HG03565 (cell line): Measurements from ENCODE around the gene MSRB1.

Source experiments
- ATAC-seq: cut with Tn5 transposase; IDR thresholded peaks from one replicate; pipeline ENCODE4 v1.9.1; 2021; ENCODE audit warnings: mild to moderate bottlenecking, moderate library complexity; ENCODE audit not compliant: unreplicated experiment

The MSRB1 gene

GRCh38 chr16:1918351-1919326, 24.4 kb downstream of the MSRB1 start, which contains the start of gene HS3ST6:
Gene HS3ST6, minus strand, starts transcription at chr16:1918415. Its CDS starts 92 bp downstream, at chr16:1918323.
- ATAC-seq: no peak

- no peak for ATAC-seq
Observed at GRCh38 chr16:1917665-1918350, 25.2 kb downstream of the MSRB1 start.

GRCh38 chr16:1917056-1917664, 25.8 kb downstream of the MSRB1 start:
- ATAC-seq: no peak

- ATAC-seq: no peak
Observed at GRCh38 chr16:1916640-1916990, 26.4 kb downstream of the MSRB1 start.

- ATAC-seq: no peak
Observed at GRCh38 chr16:1915732-1916639, 27.0 kb downstream of the MSRB1 start.

- no peak for ATAC-seq
Observed at GRCh38 chr16:1914988-1915387, 28.0 kb downstream of the MSRB1 start.

- no peak for ATAC-seq
Observed at GRCh38 chr16:1914084-1914608, 28.9 kb downstream of the MSRB1 start.

- ATAC-seq: no peak
Observed at GRCh38 chr16:1913327-1914083, 29.5 kb downstream of the MSRB1 start.

GRCh38 chr16:1912215-1912543, 30.8 kb downstream of the MSRB1 start:
- no peak for ATAC-seq

GRCh38 chr16:1911467-1912214, 31.4 kb downstream of the MSRB1 start:
- no peak for ATAC-seq

GRCh38 chr16:1909561-1910231, 33.3 kb downstream of the MSRB1 start:
- ATAC-seq: no peak

GRCh38 chr16:1908983-1909382, 34.0 kb downstream of the MSRB1 start:
- ATAC-seq: no peak

GRCh38 chr16:1908184-1908583, 34.8 kb downstream of the MSRB1 start:
- no peak for ATAC-seq

- ATAC-seq: no peak
Observed at GRCh38 chr16:1907226-1907860, 35.7 kb downstream of the MSRB1 start.

- no peak for ATAC-seq
Observed at GRCh38 chr16:1906846-1907165, 36.2 kb downstream of the MSRB1 start.

GRCh38 chr16:1906055-1906845, 36.7 kb downstream of the MSRB1 start:
- no peak for ATAC-seq
